H1 (cell line): Measurements from ENCODE around the gene THADA. TPM values are rescaled to one million over a fixed set of nuclear protein-coding genes. Genes with fewer than 3 reads are reported as not detected.

ENCODE experiments used
- CEBPB ChIP-seq: IDR thresholded peaks from 2 replicates; pipeline ENCODE4 v1.6.1; 2012; ENCODE audit warnings: low read depth, low read length
- CHD7 ChIP-seq: fragments of 300-600 bp; sonication (generic); IDR thresholded peaks from 2 replicates; pipeline ENCODE4 v1.7.1; 2012; ENCODE audit warnings: low read length, moderate library complexity, mild to moderate bottlenecking, inconsistent platforms; ENCODE audit not compliant: insufficient replicate concordance
- FOSL1 ChIP-seq: IDR thresholded peaks from 2 replicates; pipeline ENCODE4 v1.6.1; 2011; ENCODE audit warnings: mild to moderate bottlenecking, low read depth, low read length, moderate library complexity; ENCODE audit not compliant: insufficient read depth
- JUN ChIP-seq: IDR thresholded peaks from 2 replicates; pipeline ENCODE4 v1.6.1; 2011; ENCODE audit warnings: low read depth, mild to moderate bottlenecking, improper control_type of control experiment, low read length
- KDM1A ChIP-seq: fragments of 200-600, 300-600 bp; sonication (generic); IDR thresholded peaks from 2 replicates; pipeline ENCODE4 v1.7.1; 2016; ENCODE audit warnings: mild to moderate bottlenecking, low read length, borderline replicate concordance
- PHF8 ChIP-seq: fragments of 200-600 bp; sonication (generic); conservative IDR thresholded peaks from 2 replicates; pipeline ENCODE4 v1.7.1; 2012; ENCODE audit warnings: low read depth, mild to moderate bottlenecking, inconsistent platforms, low read length, moderate library complexity
- RFX5 ChIP-seq: IDR thresholded peaks from 2 replicates; pipeline ENCODE4 v1.6.1; 2011; ENCODE audit warnings: low read depth, low read length, improper control_type of control experiment, borderline replicate concordance
- SP2 ChIP-seq: IDR thresholded peaks from 2 replicates; pipeline ENCODE4 v1.6.1; 2012; ENCODE audit warnings: mild to moderate bottlenecking, low read length, inconsistent platforms
- SP4 ChIP-seq: IDR thresholded peaks from 2 replicates; pipeline ENCODE4 v1.6.1; 2012; ENCODE audit warnings: low read length, inconsistent platforms
- TAF1 ChIP-seq: IDR thresholded peaks from 2 replicates; pipeline ENCODE4 v1.6.1; 2011; ENCODE audit warnings: mild to moderate bottlenecking, low read depth, low read length
- polyA plus RNA-seq, 7 experiments: library from polyadenylated mRNA; depleted of rRNA in 3 of 7; stranded (reverse) in 5 of 7; unstranded in 2 of 7; fragments of >200 nt in 5 of 7; fragments of 200-250 nt in 2 of 7; gene quantifications; 1 replicate in 5 of 7; 2 replicates in 1 of 7; 4 replicates in 1 of 7; pipeline versions ENCODE4 v1.2.1 to v1.2.3, GENCODE V29; 2011 to 2013; ENCODE audit warnings: missing spikeins in 2 of 7, mixed read lengths in 2 of 7
- total RNA-seq: library from RNA; stranded (reverse); fragmentation: NEBNext Ultra II Directional; extraction: Animal tissue kit (Norgen Biotek cat#: 25700); gene quantifications from 2 replicates; pipeline ENCODE4 v1.2.1, GENCODE V29; 2021

THADA gene
- total and polyA plus RNA-seq, 2 of the 8 experiments (the other 6 are each of a cell fraction or from before 2014, with no cell fraction given): 22.4 to 26.8 TPM

- TF ChIP-seq CHD7 (no peak), KDM1A (no peak), SP2 (no peak), TAF1 (no peak), CEBPB (no peak), PHF8 (no peak), FOSL1 (no peak), RFX5 (no peak), JUN (no peak), SP4 (no peak)
These were observed 284.6 kb downstream of the THADA start (continued) for GRCh38 chr2:43311276-43311675.
